ENCODE measurements around the gene CPE. TPM values are rescaled to one million over a fixed set of nuclear protein-coding genes. Genes with fewer than 3 reads are reported as not detected.

Gene CPE
- total RNA-seq, 6 donors from 2014 or later, result 4.2 to 53.7 (median 23.3) TPM

GRCh38 chr4:165502916-165503907 lies 124.4 kb downstream of the CPE start:
- DNase-seq (no peak), ATAC-seq (ENCODE audit: low FRiP score in 2 of 2) (peak in 1 of 2 donors; percentile 87)
- Histone ChIP-seq H3K9me3 (no peaks in the 10 kb centered on the region), H3K27ac (peak overlapping the region in 1 of 4 donors; percentile 40), H3K4me1 (no peaks in the 10 kb centered on the region), H3K36me3 (no peaks in the 10 kb centered on the region), H3K4me3 (no peak overlapping the region), H3K27me3 (no peaks in the 10 kb centered on the region)
- no peak for TF ChIP-seq POLR2AphosphoS5 (IDR thresholded peaks at IDR 0.05)
- no peak for TF ChIP-seq POLR2A (IDR thresholded peaks at IDR 0.05)
- no peak for TF ChIP-seq CTCF (IDR thresholded peaks at IDR 0.05)
- no peak for TF ChIP-seq EP300 (IDR thresholded peaks at IDR 0.05)
- WGBS, 2 donors, result 84 to 88% methylated on average over 7 of the region's 7 CpGs

DNA sequence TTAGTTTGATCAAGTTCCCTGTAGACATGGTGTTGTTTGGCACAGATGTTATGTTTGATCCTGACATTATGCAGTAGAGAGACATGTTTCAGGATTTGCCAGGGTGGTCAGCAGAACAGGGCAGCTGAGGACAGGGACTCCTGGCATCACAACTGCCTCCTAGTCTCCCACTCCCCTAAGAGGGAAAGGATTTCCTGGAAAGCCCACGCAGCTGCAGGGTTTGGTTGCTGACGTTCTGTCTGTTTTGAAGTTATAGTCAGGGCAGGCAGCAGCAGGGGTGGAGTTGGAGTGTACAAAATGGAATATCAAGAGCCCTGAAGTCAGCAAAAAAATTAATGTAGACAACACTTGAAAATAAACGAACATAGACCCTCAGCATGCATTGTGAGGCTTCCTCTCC lies 125.4 kb downstream of the CPE start:
- no peaks in the 10 kb centered on the region for H3K4me1 ChIP-seq
- H3K4me3 ChIP-seq, result no peak overlapping the region
- ATAC-seq (ENCODE audit: low FRiP score in 2 of 2) (peak in 1 of 2 donors; percentile 29), DNase-seq (no peak)
- H3K27ac ChIP-seq, result no peak overlapping the region
- no peaks in the 10 kb centered on the region for H3K9me3 ChIP-seq
- no peak for TF ChIP-seq POLR2A (IDR thresholded peaks at IDR 0.05)
- no peak for TF ChIP-seq POLR2AphosphoS5 (IDR thresholded peaks at IDR 0.05)
- no peak for TF ChIP-seq CTCF (IDR thresholded peaks at IDR 0.05)
- no peak for TF ChIP-seq EP300 (IDR thresholded peaks at IDR 0.05)
- H3K36me3 ChIP-seq, result no peaks in the 10 kb centered on the region
- WGBS, 2 donors, result 40 to 57% methylated on average over 3 of the region's 3 CpGs
- H3K27me3 ChIP-seq, result no peaks in the 10 kb centered on the region

GRCh38 chr4:165505958-165506837 lies 127.4 kb downstream of the CPE start:
- H3K4me1 ChIP-seq, result no peaks in the 10 kb centered on the region
- H3K4me3 ChIP-seq, result no peak overlapping the region
- WGBS, 2 donors, result 54 to 63% methylated on average over 7 of the region's 7 CpGs
- TF ChIP-seq POLR2AphosphoS5 (IDR thresholded peaks at IDR 0.05), result no peak
- TF ChIP-seq POLR2A (IDR thresholded peaks at IDR 0.05), result no peak
- no peak for TF ChIP-seq EP300 (IDR thresholded peaks at IDR 0.05)
- H3K9me3 ChIP-seq, result no peaks in the 10 kb centered on the region
- H3K36me3 ChIP-seq, result no peaks in the 10 kb centered on the region
- no peaks in the 10 kb centered on the region for H3K27me3 ChIP-seq
- ATAC-seq (ENCODE audit: low FRiP score in 2 of 2) (no peak), DNase-seq (no peak)
- H3K27ac ChIP-seq, result no peak overlapping the region

DNA sequence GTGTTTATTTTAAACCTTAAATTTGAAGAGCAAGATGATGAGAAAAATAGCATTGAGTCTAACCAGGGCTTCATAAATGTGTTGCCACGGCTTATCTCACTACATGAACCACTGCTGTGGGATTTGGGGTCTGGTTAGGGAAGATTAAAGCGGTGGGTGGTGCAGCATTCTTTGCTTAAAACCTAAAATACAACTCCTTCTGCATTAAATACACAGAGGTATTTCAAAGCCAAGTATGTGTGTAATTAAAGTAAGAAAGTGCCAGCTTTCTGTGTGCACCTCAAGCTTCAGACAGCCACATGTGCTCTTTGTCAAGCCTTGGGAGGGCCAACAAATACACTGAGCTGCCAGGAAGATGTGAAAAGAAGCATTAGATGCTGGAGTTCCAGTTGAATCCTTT lies 128.0 kb downstream of the CPE start:
- no peak for DNase-seq
- Histone ChIP-seq H3K4me1 (peaks cover 0 to under 1% (median 0%) of the 10 kb centered on the region in 4 donors), H3K36me3 (no peaks in the 10 kb centered on the region), H3K4me3 (no peak overlapping the region), H3K9me3 (no peaks in the 10 kb centered on the region), H3K27ac (no peak overlapping the region), H3K27me3 (no peaks in the 10 kb centered on the region)
- TF ChIP-seq POLR2AphosphoS5 (IDR thresholded peaks at IDR 0.05) (no peak), EP300 (IDR thresholded peaks at IDR 0.05) (no peak), CTCF (IDR thresholded peaks at IDR 0.05) (no peak), POLR2A (IDR thresholded peaks at IDR 0.05) (no peak)
- ATAC-seq (ENCODE audit: low FRiP score in 2 of 2), result no peak
- WGBS, 2 donors, result 45 to 84% methylated on average over 2 of the region's 2 CpGs

GRCh38 chr4:165507381-165507780 lies 128.6 kb downstream of the CPE start:
- no peak overlapping the region for H3K27ac ChIP-seq
- ATAC-seq (ENCODE audit: low FRiP score in 2 of 2) (no peak), DNase-seq (no peak)
- no peaks in the 10 kb centered on the region for H3K36me3 ChIP-seq
- TF ChIP-seq POLR2AphosphoS5 (IDR thresholded peaks at IDR 0.05) (no peak), POLR2A (IDR thresholded peaks at IDR 0.05) (no peak), CTCF (IDR thresholded peaks at IDR 0.05) (no peak), EP300 (IDR thresholded peaks at IDR 0.05) (no peak)
- no peaks in the 10 kb centered on the region for H3K9me3 ChIP-seq
- no peak overlapping the region for H3K4me3 ChIP-seq
- H3K27me3 ChIP-seq, result no peaks in the 10 kb centered on the region
- H3K4me1 ChIP-seq, result peaks cover 0 to 6% (median 0%) of the 10 kb centered on the region in 4 donors
- 92 to 95% methylated on average over 9 of the region's 9 CpGs for WGBS, 2 donors
